NCI-H345 treated with DMSO at 0.1 percent for 48 hours (cell line): Measurements from ENCODE around the gene UQCR10.

Experiments used
- DNase-seq: peaks from one replicate; lab custom pipeline; 2025; ENCODE audit not compliant: unreplicated experiment; lab: John Stamatoyannopoulos, UW

The UQCR10 gene

GRCh38 chr22:29798318-29798717 lies 31.1 kb downstream of the UQCR10 start:
- no peak for DNase-seq

DNA sequence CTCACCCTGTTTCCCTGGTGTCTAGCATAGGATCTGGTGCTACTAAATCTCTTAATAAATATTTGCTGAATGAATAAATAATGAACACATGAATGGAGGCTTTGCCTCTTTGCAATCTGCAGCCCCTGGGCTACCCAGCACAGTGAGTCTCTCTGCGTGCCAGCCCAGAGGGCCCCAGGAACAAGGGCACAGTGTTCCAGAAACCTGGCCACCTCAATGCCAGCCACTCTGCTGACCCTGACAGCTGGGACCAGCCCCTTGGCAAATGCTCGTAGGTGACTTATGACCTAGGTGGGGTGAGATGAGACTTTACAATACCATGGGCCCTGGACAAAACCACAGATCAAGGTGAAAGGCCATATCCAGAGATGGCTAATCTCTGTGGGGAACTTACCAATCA lies 31.6 kb downstream of the UQCR10 start:
- no peak for DNase-seq

DNA sequence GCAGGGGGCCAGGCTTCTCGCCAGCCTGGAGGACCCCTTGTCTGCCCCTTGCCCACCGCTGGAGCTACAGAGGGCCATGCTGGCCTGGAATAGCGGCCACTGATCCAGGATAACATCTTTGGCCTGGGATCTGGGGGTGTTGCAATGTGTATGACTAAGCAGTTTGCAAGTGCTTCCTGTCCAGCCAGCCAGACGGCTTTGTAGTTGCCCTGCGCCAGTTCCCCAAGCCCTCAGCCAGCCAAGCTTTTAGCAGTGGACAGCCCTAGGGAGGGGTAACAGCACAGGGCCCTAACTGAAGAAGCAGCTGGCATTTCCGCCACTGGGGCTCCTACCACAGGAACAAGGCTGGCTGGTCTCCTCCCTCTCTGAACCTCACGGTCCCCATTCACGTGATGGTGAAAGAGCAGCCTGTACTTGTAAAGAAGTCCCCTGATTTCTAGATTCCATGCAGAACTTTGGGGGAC lies 32.1 kb downstream of the UQCR10 start:
- DNase-seq = no peak

- DNase-seq = no peak
These were observed 34.0 kb downstream of the UQCR10 start for GRCh38 chr22:29801153-29801552.

- DNase-seq = no peak
These were observed 34.6 kb downstream of the UQCR10 start for GRCh38 chr22:29801796-29802195.

DNA sequence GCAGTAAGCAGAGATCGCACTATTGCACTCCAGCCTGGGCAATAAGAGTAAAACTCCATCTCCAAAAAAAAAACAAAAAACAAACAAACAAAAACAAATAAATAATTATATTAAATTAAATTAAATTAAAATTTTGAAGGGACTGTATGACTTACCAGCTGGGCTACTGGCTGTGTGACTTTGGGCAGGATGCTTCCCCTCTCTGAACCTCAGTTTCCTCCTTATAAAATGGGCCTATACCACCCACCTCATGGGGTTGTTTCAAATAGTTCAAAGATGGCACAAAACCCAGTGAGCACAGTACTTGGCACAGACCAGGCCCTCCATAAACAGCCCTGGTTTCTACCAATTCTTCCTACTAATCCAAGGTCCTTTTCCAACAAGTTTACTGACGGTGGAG lies 36.0 kb downstream of the UQCR10 start:
- DNase-seq = no peak

- DNase-seq = no peak
These were observed 37.8 kb downstream of the UQCR10 start for GRCh38 chr22:29804985-29805384.

DNA sequence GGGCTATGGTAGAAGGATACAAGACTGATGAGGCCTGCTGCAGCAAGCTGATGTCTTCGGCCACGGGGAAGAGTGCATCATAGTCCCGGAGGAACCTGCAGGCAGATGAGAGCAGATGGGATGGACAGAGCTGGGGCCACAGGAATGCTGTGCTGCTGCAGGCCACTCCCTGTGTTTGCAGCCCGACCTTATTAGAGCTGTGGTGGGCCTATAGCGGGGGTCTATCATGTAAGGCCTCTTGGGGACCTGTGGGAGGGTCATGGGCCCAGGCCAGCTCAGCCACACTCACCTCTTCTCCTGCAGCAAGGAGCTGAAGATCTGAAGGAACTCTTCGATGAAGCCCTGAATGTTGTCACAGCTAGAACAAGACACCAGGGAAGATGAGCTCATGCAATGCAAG lies 39.0 kb downstream of the UQCR10 start:
- no peak for DNase-seq

DNA sequence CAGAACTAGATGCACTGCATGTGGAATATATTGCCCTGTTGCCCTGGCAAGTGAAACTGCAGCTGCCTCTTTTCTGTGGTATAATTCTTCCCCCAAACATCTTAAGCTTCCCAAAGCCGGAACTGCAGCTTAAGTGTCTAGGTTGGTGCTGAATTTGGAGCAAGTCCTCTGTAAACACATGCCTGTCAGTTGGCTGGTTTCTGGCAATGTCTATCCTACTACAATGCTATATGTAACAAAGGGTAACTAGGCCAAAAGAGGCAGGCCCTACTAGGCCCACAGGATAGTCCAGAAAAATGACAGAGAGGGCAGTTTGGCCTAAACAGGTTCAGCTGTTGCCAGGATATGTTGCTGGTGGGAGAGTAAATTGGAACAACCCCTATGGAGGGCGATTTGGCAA lies 43.0 kb downstream of the UQCR10 start:
- no peak for DNase-seq

DNA sequence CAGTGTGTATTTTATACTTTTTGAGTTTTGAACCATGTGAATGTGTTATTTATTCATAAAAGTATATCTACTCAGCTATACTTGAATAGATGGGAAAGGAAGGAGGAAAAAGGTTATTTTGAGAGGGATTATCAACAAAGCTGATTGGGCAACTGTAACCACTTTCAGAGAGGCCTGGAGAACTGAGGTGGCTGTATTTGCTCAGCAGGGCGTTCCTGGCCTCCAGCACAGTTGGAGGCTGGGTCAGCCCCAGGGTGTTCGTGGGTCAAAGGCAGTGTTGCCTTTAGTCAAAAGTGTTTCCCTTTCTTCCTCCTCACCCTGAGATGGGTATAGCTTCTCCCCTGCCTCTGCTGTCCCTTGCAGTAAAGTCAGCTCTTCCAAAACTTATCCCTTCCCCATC lies 44.2 kb downstream of the UQCR10 start:
- DNase-seq = no peak

DNA sequence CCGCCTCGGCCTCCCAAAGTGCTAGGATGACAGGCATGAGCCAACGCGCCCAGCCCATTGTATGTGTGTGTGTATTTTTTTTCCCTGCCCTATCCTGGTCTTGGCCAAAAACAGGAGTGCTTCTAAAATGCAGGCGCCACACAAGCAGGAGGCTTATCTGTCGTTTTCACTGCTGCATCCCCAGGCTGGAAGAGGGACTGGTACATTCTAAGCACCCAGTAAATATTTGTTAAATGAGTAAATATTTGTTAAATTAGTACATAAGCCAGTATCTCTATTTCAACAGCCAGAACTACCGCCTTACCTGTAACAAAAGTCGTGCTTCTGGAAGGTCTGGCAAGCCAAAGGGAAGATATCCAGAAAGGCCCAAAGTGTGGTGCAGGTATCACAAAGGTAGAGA lies 46.0 kb downstream of the UQCR10 start:
- DNase-seq = no peak

- DNase-seq = no peak
These were observed 46.4 kb downstream of the UQCR10 start for GRCh38 chr22:29813563-29813962.

DNA sequence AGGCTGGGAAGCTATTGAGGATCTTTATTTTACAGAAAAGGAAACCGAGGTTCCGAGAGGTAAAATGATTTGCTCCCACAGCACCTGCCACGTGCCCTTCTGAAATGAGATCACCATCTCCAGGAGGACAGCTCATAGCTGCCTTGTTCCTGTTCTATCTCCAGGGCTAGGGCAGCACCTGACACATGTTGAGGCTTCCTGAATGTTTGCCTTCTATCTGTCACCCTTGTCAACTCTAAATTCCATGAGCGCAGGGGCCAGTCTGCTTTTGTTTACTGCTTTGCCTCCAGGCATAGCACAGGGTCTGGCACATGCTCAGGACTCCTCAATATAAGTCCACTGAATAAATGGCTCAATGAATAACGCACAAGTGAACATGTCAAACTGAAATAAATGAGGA lies 46.8 kb downstream of the UQCR10 start:
- no peak for DNase-seq

DNA sequence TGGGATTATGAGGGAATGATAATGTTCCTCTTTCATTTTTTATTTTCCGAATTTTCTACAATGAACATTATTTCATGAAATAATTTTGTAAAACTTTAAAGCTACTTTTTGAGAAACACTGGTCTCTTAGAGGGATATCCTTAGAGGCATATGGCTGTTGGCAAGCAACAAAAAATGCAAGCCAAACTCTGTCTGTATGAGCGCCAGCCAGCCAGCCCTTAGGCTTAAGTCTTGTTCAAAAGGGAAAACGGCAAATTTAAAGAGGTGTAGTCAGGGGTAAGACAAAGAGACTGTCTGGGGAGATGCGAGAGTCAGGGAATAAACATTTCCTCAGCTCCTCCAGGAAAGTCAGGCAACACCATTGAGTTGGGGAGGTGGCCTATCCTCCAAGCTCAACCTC lies 48.4 kb downstream of the UQCR10 start:
- DNase-seq = no peak

- DNase-seq = no peak
These were observed 49.0 kb downstream of the UQCR10 start for GRCh38 chr22:29816128-29816527.

DNA sequence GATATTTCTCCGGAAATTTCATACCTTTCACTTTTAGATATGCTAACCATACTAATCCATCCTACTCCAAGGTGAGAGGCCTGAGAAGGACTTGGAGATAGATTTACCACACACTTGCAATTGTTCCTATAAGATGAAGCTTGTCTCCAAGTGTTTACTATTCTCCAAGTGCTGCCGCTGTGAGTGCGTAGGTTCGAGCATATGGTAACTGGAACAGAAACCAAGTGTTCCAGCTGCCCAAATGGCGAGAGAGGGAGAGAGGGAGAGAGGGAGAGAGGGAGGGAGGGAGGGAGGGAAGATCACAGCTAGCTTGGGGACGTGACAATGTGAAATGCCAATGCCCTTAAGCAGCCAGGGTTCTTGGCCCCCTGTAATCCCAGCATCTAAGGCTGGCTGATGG lies 49.4 kb downstream of the UQCR10 start:
- DNase-seq = no peak

DNA sequence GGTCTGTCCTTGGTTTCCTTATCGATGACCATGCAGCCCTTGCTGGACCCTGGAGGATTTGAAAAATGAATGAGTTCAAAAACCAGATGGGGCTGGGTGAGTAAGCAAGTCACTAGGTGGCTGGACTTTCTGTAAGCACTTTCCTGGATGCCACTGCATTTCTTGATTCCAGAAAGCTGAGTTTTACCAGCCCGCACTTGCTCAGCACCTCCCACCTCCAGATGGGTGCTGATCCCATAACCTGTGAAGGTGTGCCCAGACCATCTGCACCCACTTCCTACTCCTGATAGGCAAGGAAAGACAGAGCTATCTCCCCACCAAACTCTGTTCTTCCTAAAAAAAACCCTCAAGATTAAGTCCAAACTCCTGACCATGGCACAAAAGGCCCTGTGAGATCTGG lies 49.8 kb downstream of the UQCR10 start:
- no peak for DNase-seq

DNA sequence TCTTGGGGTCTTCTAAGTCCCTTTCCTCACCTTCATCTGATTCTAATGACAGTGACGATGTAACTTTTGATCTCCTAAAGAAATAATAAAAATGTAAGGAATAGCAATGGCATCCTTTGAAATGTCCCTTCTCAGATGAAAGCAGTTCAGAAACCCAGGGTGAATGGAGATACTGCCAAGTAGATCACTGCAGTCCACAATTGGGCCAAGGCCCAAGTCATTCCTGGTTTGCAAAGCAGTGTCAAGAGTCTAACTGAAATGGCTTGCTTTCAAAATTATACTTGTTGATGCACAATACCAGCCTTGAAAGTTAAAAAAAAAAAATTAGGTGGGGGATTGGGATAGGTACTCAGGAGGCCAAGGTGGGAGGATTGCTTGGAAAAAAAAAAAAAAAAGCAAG lies 50.6 kb downstream of the UQCR10 start:
- no peak for DNase-seq

GRCh38 chr22:29819501-29819900 lies 52.3 kb downstream of the UQCR10 start:
- no peak for DNase-seq
